DOHH2 (cell line): ENCODE data around the gene P3H1.

ENCODE experiments used
- H3F3A ChIP-seq: fragments of 200-600 bp; sonication (generic), shearing (Covaris generic); 2 replicates; pipeline ENCODE4 v1.6.0; 2016; ENCODE audit warnings: antibody characterized with exemption, mild to moderate bottlenecking; ENCODE audit not compliant: control insufficient read depth, insufficient read depth
- H3K27ac ChIP-seq: fragments of 200-600 bp; sonication (generic); 2 replicates; pipeline ENCODE4 v1.5.1; 2014; ENCODE audit warnings: low read depth, mild to moderate bottlenecking, low read length, moderate library complexity
- H3K27me3 ChIP-seq: fragments of 200-600 bp; sonication (generic); 2 replicates; pipeline ENCODE4 v1.6.1; 2014; ENCODE audit warnings: mild to moderate bottlenecking, low read length, mixed read lengths; ENCODE audit not compliant: control insufficient read depth
- H3K36me3 ChIP-seq: fragments of 200-600 bp; sonication (generic); 2 replicates; pipeline ENCODE4 v1.6.1; 2014; ENCODE audit warnings: mild to moderate bottlenecking, low read length, moderate library complexity, mixed read lengths; ENCODE audit not compliant: control insufficient read depth
- H3K4me1 ChIP-seq: fragments of 200-600 bp; sonication (generic); 2 replicates; pipeline ENCODE4 v1.6.1; 2014; ENCODE audit warnings: mild to moderate bottlenecking, low read length, mixed read lengths; ENCODE audit not compliant: control insufficient read depth
- H3K4me2 ChIP-seq: fragments of 200-600 bp; sonication (generic); 2 replicates; pipeline ENCODE4 v1.6.0; 2014; ENCODE audit warnings: mild to moderate bottlenecking, low read length, moderate library complexity
- H3K4me3 ChIP-seq: fragments of 200-600 bp; sonication (generic); 2 replicates; pipeline ENCODE4 v1.5.1; 2014; ENCODE audit warnings: mild to moderate bottlenecking, low read length, mixed read lengths
- H3K79me2 ChIP-seq: fragments of 200-600 bp; sonication (generic); 2 replicates; pipeline ENCODE4 v1.6.1; 2014; ENCODE audit warnings: mild to moderate bottlenecking, low read length, mixed read lengths; ENCODE audit not compliant: control insufficient read depth
- H3K9me2 ChIP-seq: fragments of 200-600 bp; sonication (generic); replicated peaks from 2 replicates; pipeline ENCODE4 v1.6.1; 2014; ENCODE audit warnings: mild to moderate bottlenecking, low read length, mixed read lengths; ENCODE audit not compliant: control insufficient read depth
- H3K9me3 ChIP-seq: fragments of 200-600 bp; sonication (generic); 2 replicates; pipeline ENCODE4 v1.6.1; 2014; ENCODE audit warnings: antibody characterized with exemption, low read length, mixed read lengths; ENCODE audit not compliant: control insufficient read depth, insufficient read depth
- H4K20me1 ChIP-seq: fragments of 200-600 bp; sonication (generic); 2 replicates; pipeline ENCODE4 v1.6.0; 2014; ENCODE audit warnings: low read depth, mild to moderate bottlenecking, antibody characterized with exemption, low read length, moderate library complexity; ENCODE audit not compliant: control insufficient read depth, insufficient read depth
- CTCF ChIP-seq: fragments of 200-600 bp; sonication (generic); IDR thresholded peaks from one replicate; pipeline ENCODE4 v1.5.1; 2014; ENCODE audit warnings: antibody characterized with exemption, mild to moderate bottlenecking, low read depth, low read length; ENCODE audit not compliant: poor library complexity, severe bottlenecking
- EZH2phosphoT487 ChIP-seq: fragments of 200-600 bp; sonication (generic); IDR thresholded peaks from 2 replicates; pipeline ENCODE4 v1.6.1; 2017; ENCODE audit warnings: borderline replicate concordance, mild to moderate bottlenecking, antibody characterized with exemption, low read length, moderate library complexity, mixed read lengths

The P3H1 gene

DNA sequence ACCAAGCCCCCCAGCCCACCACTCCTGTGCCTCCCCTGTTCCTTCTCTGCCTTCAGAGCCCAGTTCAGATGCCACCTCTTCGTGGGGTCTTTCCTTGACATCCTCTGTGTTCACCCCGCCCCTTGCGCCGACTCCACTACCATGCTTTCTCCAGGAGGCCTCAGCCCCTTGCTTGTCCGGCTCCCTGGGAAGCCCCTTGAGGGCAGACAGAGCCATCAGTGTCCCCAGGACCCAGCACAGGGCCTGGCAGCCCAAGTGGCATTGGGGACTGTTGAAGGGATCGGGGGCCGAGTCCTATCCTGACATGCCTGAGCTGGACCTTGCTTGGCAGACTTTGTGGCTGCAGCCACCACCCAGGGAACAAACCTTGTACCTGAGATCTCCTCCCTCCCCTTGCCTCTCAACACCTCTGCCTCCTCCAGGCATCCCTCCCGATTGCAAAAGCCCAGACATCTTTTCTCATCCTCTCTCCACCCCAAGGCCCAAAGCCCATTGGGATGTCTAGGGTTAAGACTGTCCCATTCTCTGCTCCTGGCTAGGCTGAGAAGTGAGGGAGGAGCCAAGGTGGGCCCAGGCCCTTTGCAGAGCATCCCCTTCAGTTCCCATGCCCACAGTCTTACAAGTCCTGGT, 30.1 kb downstream of the P3H1 start:
- Histone ChIP-seq H3K27ac (no peak overlapping the region), H3K9me2 (no peaks in the 10 kb centered on the region), H3K4me2 (no peak overlapping the region), H3K79me2 (no peaks in the 10 kb centered on the region), H3K4me1 (peaks cover 8% of the 10 kb centered on the region), H3K36me3 (no peaks in the 10 kb centered on the region), H3K27me3 (no peaks in the 10 kb centered on the region), H3K4me3 (no peak overlapping the region), H3K9me3 (no peaks in the 10 kb centered on the region), H4K20me1 (no peaks in the 10 kb centered on the region), H3F3A (no peaks in the 10 kb centered on the region)
- no peak for TF ChIP-seq CTCF
- TF ChIP-seq EZH2phosphoT487: no peak

- Histone ChIP-seq H3K4me3 (no peak overlapping the region), H3F3A (no peaks in the 10 kb centered on the region), H3K9me3 (no peaks in the 10 kb centered on the region), H3K36me3 (no peaks in the 10 kb centered on the region), H3K4me1 (peaks cover 8% of the 10 kb centered on the region), H3K27me3 (no peaks in the 10 kb centered on the region), H3K79me2 (no peaks in the 10 kb centered on the region), H3K27ac (no peak overlapping the region), H3K9me2 (no peaks in the 10 kb centered on the region), H4K20me1 (no peaks in the 10 kb centered on the region), H3K4me2 (no peak overlapping the region)
- TF ChIP-seq CTCF (peak; percentile 9), EZH2phosphoT487 (no peak)
These were observed 30.7 kb downstream of the P3H1 start for GRCh38 chr1:42736152-42736551.

- no peaks in the 10 kb centered on the region for H3F3A ChIP-seq
- no peaks in the 10 kb centered on the region for H3K9me3 ChIP-seq
- H3K4me1 ChIP-seq: peaks cover 11% of the 10 kb centered on the region
- H3K9me2 ChIP-seq: no peaks in the 10 kb centered on the region
- no peaks in the 10 kb centered on the region for H4K20me1 ChIP-seq
- no peaks in the 10 kb centered on the region for H3K27me3 ChIP-seq
- no peaks in the 10 kb centered on the region for H3K79me2 ChIP-seq
- no peak overlapping the region for H3K4me2 ChIP-seq
- no peak overlapping the region for H3K27ac ChIP-seq
- H3K4me3 ChIP-seq: no peak overlapping the region
- H3K36me3 ChIP-seq: no peaks in the 10 kb centered on the region
- TF ChIP-seq EZH2phosphoT487 (no peak), CTCF (no peak)
These were observed 31.2 kb downstream of the P3H1 start for GRCh38 chr1:42735477-42736105.
